GM18507 (cell line): Measurements from ENCODE around the gene GGNBP2.

Experiments
- DNase-seq: peaks from one replicate; pipeline ENCODE4 v3.0.0; 2011; ENCODE audit warnings: low read depth; ENCODE audit not compliant: insufficient read length; ENCODE audit errors: extremely low spot score
- FAIRE-seq: peaks from 2 replicates; lab custom pipeline; 2011; peaks lifted over from hg19 to GRCh38; lab: Jason Lieb, UNC

GGNBP2 gene

DNA sequence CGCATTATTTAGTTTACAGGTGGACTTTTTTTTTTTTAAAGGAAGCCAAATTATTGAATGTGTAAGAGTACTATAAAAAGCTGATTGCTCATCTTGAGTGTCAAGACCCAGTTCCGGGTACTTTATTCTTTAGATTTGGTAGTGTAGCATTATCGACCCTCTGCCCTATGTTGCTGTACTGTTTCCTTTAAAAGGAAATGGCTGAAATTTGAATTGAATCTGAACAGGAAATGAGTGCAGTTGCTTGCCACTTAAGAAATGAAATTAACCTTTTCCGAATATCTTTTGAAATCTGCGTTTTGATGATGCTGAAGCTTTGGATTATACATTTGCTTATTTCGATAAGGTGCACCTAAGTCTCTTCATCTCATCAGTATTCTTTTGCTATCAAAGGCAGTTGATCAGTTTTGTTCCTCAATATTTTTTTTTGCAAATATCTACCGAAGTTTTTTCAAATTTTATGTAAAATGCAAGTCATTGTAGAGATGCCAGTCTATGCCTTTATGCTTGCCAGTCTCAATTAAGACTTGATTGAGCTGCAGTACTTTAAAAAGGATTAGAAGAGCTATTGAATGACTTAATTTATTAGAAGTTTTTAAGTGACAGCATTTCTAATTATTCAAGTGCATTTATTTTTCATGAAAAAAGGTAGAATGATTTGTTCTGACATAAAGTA, 1.8 kb downstream of the GGNBP2 start:
- FAIRE-seq (no peak), DNase-seq (no peak)

DNA sequence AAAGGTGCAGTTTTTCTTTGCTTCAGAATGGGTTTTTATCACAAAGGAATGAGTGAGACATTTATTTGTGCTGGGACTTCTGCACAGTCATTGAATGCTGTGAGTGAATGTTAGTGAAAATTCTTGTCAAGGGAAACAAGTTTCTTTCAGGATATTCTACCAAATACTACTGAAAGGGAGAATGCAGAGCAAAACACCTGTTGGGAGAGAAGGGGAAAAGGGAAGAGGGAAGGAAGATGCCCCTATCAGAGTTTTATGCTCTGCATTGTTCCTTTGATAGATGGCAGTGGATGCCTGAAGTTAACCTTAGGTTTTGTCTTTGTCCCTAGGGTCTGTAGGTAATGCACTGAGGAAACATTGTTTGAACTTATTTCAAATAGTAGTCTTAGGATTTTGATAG, 3.1 kb downstream of the GGNBP2 start:
- FAIRE-seq (no peak), DNase-seq (no peak)

DNA sequence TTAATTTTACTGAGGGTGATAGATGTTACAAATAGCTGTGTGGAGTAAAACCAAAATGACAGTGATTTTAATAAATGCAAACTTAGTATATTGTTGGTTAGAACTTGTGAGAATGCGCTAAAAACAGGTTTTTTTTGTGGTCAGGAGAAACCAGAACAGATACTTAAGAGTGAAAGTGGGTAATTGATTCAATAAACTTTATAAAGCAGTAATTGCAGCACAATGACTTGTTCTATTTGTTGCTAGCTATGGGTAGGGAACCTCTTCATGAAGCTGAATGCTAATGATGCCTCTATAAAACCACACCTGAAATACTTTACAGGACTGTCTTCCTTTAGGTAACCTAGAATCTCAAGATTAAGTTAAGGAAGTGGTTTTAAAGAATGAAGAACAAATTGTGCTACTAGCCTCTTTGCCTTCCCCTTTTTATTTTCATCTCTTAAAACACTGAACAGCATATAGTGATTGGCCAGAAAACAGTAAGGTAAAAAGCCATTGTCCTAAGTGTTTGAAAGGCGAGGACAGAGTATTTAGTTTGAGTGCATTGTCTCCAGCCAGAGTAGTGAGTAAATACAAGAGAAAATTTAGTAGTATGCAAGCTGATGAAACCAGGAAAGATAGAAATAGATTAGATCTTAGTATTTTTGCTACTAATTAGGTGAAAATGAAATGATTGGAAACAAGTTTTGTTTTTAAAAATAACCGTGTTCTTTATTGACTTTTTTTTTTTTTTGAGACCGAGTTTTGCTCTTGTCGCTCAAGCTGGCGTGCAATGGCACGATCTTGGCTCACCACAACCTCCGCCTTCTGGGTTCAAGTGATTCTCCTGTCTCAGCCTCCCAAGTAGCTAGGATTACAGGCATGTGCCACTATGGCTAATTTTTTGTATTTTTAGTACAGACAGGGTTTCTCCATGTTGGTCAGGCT, 6.0 kb downstream of the GGNBP2 start:
- DNase-seq (no peak), FAIRE-seq (no peak)

DNA sequence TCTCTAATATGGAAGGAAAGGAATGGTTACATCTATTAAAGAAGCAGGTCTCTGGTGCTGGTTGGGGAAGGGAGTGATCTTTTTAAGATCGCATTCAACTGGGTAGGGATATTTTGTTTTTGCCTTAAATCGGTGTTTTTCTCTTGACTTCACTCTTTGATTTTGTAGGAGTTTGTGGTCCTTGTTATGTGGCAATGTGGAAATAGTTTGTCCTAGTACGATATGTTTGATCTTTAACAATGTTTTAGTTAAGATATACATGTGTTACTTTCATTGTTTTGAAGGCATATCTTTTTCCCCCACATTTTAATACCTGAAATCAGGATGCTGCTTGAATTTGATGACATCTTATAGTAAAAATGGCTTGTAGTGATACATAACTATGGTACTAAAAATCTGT, 8.7 kb downstream of the GGNBP2 start:
- DNase-seq (no peak), FAIRE-seq (no peak)

DNA sequence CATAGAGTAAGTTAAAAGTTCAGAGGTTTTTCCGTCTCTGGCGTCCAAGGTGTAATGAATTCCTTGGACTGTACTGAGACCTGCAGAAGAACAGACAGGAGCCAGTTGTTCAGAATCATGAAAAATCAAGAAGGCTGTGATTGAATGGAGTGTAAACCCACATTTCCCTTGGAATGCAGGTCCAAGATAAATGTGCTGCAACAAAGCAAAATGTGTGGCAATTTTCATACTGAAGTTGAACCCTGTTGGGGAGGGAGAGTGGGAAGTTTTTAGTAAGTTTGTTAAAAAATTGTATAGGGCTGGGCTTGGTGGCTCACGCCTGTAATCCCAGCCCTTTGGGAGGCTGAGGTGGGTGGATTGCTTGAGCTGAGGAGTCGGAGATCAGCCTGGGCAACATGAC, 21.4 kb downstream of the GGNBP2 start:
- DNase-seq = no peak
- no peak for FAIRE-seq

DNA sequence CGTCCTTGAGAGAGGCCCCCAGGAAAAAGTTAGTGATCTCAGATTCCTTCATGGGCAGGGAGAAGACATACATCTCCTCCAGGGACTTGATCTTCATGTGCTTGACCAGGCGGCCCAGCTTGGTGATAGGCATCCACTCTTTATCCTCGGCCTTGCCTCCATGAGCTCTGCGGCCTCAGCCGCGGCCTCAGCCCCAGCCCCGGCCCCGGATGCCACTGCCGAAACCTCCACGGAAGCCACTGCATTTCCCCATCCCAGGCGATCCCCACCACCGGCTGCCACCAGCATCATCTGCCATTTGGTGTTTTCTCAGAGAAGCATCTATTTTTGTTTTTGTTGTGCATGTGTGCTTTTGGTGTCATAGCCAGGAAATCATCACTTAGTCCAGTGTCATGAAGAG, 30.3 kb downstream of the GGNBP2 start:
- no peak for FAIRE-seq
- DNase-seq = no peak

DNA sequence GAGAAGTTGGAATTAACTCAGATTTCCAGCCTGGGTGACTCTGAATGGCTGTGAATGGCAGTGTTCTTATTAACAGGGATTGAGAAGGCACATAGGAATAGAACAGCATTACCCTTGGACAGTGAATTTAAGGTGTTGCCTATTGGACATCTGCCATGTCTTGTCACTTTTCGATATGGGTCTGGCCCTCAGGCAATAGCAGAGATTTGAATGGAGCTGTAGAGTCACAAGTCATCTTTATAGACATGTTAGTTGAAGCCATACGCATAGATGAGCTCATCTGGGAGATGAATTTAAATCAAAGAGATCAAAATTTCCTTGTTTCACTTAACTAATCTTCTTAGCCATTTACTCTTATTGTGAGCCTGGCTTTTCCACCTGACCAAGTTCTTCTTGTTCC, 32.1 kb downstream of the GGNBP2 start:
- no peak for DNase-seq
- no peak for FAIRE-seq

DNA sequence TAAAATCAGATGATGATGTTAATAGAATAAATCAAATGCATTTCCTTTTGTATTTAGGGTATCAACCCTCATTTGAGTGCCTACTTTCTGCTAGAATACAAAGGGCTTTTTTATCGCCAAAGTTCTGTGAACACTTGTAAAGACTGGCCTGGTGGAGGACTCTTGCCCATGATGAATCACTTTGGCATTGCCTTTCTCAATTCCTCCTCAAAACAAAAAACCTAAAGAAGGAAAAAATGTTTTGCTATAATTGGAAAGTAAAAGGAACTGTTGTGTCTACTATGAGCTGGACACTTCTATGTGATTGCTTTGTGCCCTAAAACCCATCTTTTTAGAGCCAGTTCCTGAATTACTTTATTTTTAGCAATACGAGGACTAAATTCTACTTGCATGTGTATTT, 34.0 kb downstream of the GGNBP2 start:
- FAIRE-seq = no peak
- no peak for DNase-seq

DNA sequence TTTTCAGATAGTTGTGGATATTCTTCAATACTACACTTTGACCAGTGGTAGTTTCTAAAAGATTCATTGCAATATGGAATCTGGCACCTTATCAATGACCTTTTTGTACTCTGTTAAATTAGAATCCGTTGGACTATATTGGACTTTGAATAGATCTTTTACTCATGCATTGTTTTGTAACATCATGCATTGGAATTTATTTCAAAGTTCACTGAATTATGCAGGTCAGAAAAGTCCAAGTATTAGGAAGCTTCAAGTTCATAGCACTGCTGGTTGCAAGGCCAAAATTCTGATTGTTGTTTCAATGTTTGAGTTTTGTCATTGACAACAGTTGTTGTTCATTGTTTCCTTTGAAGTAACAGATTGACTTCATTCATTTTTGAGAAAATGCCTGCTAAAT, 39.1 kb downstream of the GGNBP2 start:
- FAIRE-seq = no peak

DNA sequence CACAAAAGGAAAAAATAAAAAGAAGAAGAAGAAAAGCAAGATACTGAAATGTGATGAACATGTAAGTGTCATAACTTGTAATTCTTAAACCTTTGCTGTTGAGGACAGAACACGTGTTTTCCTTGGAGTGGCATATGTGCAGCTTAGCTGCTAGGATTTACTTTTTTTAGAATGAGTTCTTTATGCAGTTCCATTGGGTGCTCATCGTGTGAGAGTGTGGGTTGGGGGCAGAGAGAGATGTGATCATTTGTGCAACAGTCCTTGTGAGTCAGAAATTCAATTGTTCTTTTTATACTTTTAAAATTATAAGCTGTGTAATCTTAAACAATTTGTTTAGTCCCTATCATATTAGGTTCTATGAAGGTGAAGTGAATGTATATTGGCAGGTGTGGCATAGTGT, 41.4 kb downstream of the GGNBP2 start:
- FAIRE-seq = no peak

More for the DNA sequence above, 39.1 kb downstream of the GGNBP2 start:
- DNase-seq = no peak

DNA sequence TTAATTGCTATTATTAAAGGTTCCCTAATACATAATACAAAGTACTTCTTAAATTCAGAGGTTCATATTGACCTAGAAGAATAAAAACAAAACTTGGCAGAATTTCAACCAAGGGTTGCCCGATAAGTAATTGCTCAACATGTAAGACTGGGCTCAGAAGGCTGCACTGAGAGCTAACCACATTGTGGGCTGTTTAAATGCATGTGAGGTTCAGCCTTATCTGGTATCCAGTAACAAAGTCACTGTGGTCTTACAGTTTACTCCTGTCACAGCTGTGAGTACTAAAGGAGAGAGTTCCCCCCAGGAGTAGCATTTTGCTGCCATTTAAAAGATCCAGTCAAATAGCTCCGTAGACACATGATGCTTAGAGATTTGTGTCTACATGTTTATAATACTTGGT, 45.4 kb downstream of the GGNBP2 start:
- FAIRE-seq = no peak
- no peak for DNase-seq

More for the DNA sequence above, 41.4 kb downstream of the GGNBP2 start:
- DNase-seq = no peak

DNA sequence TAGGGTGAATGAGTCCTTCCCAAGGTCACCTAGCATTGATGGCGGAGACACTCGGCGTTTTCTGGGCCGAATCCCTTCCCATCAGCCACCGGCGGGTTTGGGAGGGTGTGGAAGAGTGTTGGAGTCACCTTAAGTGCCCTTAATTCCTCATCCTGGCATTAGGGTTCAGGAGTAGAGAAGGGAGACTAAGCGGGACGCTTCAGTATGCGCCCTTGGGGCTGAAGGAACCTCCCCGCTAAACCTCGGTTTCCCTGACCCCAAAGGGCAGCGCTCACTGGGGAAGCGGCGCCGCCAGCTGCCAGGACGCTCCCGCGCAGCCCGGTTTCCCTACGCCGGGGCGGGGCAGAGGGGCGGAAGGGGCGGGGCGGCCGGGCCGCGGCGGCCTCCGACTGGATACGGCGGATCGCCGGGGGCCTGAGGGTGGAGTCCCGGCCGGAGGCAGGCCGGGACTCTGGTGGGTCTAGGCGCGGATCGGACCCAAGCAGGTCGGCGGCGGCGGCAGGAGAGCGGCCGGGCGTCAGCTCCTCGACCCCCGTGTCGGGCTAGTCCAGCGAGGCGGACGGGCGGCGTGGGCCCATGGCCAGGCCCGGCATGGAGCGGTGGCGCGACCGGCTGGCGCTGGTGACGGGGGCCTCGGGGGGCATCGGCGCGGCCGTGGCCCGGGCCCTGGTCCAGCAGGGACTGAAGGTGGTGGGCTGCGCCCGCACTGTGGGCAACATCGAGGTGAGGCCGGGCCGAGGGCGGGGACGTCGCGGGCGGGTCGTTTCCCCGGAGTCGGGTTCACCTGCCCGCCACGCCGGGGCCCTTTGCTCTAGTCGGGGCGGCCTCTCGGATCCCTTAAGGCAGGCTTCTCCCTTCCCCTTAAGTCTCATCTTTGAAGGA, 47.0 kb downstream of the GGNBP2 start, which contains the start of gene DHRS11:
Gene DHRS11 (plus strand): TSS at position 446 of the 882 bp plus-strand sequence. CDS start 131 bp downstream, at position 577.
- DNase-seq = peak; percentile 88
- FAIRE-seq = no peak

DNA sequence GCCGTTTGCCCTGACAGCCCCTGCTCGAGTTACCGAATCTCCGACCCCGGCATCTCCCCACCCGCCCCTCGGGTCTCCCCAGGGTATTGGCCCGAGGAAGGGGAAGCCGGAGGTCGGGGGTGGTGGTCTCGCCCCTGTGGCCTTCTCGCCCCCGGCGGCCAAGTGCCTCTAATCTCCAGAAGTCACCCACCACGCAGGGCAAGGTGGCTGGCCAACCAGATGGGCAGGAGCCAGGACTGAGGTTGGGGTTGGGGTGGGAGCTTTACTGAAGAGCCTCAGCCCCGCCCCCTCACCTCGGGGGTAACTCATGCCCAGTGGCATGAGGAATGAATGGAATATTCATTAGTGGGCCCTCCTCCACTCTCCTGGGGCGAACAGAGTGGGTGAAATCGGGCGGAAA, 47.6 kb downstream of the GGNBP2 start:
- FAIRE-seq (no peak), DNase-seq (no peak)

DNA sequence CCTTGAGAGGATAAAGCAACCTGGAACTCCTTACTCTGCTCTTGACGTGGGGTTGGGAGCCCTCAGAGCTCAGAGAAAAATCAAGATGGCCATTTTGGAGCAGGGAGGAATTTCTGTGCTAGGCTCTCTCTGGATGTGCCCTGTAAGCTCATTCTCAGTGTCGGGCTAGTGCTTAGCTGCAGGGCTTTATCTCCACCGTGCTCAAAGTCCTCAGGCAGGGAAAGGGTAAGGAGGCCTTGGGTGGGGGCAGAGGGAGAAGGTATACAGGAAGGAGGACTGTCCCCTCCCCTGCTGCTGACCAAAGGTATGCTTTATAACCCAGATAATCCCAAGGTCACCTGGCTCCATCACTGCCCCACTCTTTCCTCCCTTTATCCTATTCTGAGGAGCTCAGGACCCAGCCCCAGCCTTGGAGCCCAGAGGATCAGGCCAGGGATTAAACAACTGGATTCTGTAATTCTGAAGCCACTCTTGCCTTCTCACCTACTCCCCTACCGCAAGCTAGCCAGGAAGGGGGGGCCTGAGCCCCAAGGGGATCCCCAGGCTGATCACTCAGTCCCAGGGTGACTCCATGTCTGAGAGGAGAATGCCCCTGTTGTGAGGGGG, 48.1 kb downstream of the GGNBP2 start:
- FAIRE-seq (no peak), DNase-seq (no peak)

DNA sequence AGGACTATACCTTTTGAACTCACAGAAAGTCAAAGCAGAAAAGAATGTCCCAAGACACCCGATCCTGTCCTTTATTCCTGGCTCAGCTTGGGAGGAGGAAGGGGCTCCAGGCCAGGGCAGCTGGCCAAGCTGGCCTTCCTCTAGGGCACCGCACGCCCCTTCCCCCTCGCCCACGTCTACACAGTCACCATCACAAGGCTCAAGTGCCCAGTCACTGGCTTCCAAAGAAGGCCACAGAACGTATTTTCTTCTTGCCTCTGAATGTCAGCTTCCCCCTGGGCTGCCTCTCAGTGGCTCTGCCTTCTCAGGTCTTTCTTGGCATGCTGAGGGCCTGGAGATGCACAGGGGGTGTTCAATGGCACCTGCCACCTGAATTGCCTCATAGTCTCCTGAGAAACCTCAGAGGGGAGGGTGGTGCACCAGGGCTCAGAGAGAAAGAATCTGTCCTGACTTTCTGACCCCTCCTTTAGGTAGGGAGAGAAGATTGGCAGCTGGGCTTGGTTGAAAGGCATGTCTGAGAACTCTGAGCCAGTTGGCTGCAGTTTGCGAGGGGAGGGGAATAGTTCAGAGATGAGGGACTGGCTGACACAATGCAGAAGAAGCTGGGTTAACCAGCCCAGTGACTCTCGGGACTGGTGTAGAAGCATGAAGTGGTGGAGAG, 49.1 kb downstream of the GGNBP2 start:
- no peak for DNase-seq
- FAIRE-seq = no peak

DNA sequence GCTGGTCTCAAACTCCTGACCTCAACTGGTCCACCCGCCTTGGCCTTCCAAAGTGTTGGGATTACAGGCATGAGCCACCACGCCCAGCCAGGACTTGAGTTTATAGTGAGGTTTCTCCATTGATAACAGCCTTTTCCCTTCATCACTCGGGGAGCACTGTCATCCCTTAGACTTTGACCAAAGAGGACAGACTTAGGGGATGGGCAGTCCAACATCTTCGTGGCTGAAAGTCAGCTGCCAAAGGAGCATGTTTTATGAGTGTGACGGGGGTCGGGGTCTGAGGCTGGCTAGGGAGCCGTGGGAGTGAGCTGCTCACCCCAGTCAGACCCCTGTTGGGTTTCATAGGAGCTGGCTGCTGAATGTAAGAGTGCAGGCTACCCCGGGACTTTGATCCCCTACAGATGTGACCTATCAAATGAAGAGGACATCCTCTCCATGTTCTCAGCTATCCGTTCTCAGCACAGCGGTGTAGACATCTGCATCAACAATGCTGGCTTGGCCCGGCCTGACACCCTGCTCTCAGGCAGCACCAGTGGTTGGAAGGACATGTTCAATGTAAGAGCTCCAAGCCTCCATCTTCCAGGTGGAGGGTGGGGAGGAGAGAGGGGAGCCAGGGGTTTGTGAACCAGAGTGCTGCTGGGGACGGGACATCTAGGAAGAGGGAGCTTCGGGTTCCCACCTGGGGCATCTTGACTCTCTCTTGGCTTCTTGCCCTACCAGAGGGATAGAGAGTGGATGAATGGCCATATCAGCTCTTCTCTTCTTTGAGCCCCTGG, 50.1 kb downstream of the GGNBP2 start:
- DNase-seq (no peak), FAIRE-seq (no peak)

DNA sequence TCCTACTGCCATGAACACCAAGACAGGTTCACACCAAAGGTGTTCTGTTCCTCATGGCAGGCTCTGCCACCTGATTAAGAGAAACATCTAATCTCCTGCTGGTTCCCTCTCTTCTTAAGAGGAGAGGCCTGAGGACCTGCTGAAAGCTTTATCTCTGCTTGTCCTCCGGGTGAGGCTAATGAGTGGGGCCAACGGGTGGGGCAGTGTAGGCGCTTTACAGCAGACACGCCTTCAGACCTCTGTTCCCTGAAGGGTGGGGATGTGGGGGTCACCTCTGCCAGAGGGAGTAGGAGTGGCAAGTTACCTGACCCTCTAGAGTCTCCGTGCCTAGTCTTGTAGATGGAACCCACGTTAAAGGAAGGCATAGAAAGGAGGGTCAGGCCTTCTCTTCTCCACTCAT, 52.5 kb downstream of the GGNBP2 start:
- DNase-seq (no peak), FAIRE-seq (no peak)
